SU-DHL-6 (cell line): Measurements from ENCODE around the gene PDHA1.

Experiments
- CTCF ChIP-seq: fragments of 200-600 bp; sonication (generic); IDR thresholded peaks from one replicate; pipeline ENCODE4 v1.5.1; 2017; ENCODE audit warnings: antibody characterized with exemption, mild to moderate bottlenecking, low read length, moderate library complexity; ENCODE audit not compliant: insufficient read depth, poor library complexity, severe bottlenecking
- EZH2phosphoT487 ChIP-seq: fragments of 200-600 bp; sonication (generic), shearing (Covaris generic); conservative IDR thresholded peaks from 2 replicates; pipeline ENCODE4 v1.6.1; 2018; ENCODE audit warnings: mild to moderate bottlenecking, antibody characterized with exemption, low read length, moderate library complexity, mixed read lengths

- TF ChIP-seq CTCF (no peak), EZH2phosphoT487 (no peak)
These were observed 26.3 kb downstream of the PDHA1 start for GRCh38 chrX:19370061-19370460.
